Coronary artery (tissue), 2 donors: ENCODE results near the gene ZFHX3.

Experiments used
- DNase-seq: peaks from one replicate; pipeline ENCODE4 v3.0.0-alpha.2; 2017; ENCODE audit warnings: low spot score
- H3K27ac ChIP-seq, 2 donors: fragments of 200-600 bp; sonication (generic); one replicate each; pipeline ENCODE4 v1.5.1; 2016 to 2019
- H3K4me3 ChIP-seq: fragments of 200-600 bp; sonication (generic); 2 replicates; pipeline ENCODE4 v1.5.1; 2016; ENCODE audit warnings: mild to moderate bottlenecking, moderate library complexity
- CTCF ChIP-seq: fragments of 200-600 bp; sonication (generic); IDR thresholded peaks from one replicate; pipeline ENCODE4 v1.5.1; 2019; ENCODE audit warnings: antibody characterized with exemption

ZFHX3 gene

GRCh38 chr16:73049511-73049910, 1.6 kb upstream of the ZFHX3 start:
- Histone ChIP-seq H3K4me3 (peak overlapping the region; percentile 89), H3K27ac (peak overlapping the region; percentile 98 to 99)
- no peak for DNase-seq
- TF ChIP-seq CTCF, result no peak

- TF ChIP-seq CTCF, result no peak
- no peak for DNase-seq
- Histone ChIP-seq H3K27ac (peak overlapping the region; percentile 98 to 99), H3K4me3 (peak overlapping the region; percentile 89)
Measured at GRCh38 chr16:73049091-73049490, 1.2 kb upstream of the ZFHX3 start.

GRCh38 chr16:73048292-73049080, 558 bp upstream of the ZFHX3 start:
- Histone ChIP-seq H3K4me3 (peak overlapping the region; percentile 89), H3K27ac (peak overlapping the region; percentile 98 to 99)
- no peak for DNase-seq
- TF ChIP-seq CTCF, result no peak

- Histone ChIP-seq H3K4me3 (peak overlapping the region; percentile 89), H3K27ac (peak overlapping the region; percentile 98 to 99)
- DNase-seq, result no peak
- TF ChIP-seq CTCF, result no peak
Measured at GRCh38 chr16:73047221-73047535, 750 bp downstream of the ZFHX3 start.

- no peak for TF ChIP-seq CTCF
- Histone ChIP-seq H3K27ac (peak overlapping the region; percentile 98 to 99), H3K4me3 (peak overlapping the region; percentile 89)
- DNase-seq, result no peak
Measured at GRCh38 chr16:73046849-73047214, 1.1 kb downstream of the ZFHX3 start.

GRCh38 chr16:73046202-73046848, 1.6 kb downstream of the ZFHX3 start:
- H3K27ac ChIP-seq, result peak overlapping the region; percentile 98 to 99
- peak overlapping the region; percentile 89 for H3K4me3 ChIP-seq
- TF ChIP-seq CTCF, result no peak
- DNase-seq, result no peak
